SH-SY5Y (cell line): ENCODE data around the gene LRRC18.

Experiments used
- GATA2 ChIP-seq: IDR thresholded peaks from 2 replicates; pipeline ENCODE4 v1.6.1; 2011; ENCODE audit warnings: mild to moderate bottlenecking, low read depth, low read length
- GATA3 ChIP-seq: IDR thresholded peaks from 2 replicates; pipeline ENCODE4 v1.6.1; 2011; ENCODE audit warnings: low read depth, mild to moderate bottlenecking, low read length, moderate library complexity

The LRRC18 gene

DNA sequence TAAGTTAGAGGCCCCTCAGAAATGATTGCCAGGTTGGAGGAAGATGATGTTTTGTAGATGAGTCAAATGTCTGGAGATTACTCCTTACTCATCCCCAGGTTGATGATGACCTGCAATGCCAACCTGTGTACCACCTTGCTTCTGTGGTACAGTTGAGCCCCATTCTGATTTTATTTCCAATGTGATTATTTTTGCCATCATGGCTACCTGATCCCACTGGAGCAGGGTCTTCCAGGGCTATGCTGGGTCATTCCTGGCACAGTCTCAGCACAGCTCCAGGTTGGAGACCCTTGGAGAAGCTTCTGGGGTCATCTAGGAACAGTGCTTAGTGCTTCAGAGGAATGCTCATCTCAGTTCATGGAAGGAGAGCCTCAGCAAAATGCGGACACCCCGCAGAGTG lies 34.3 kb downstream of the LRRC18 start:
- TF ChIP-seq GATA3 (no peak), GATA2 (no peak)

DNA sequence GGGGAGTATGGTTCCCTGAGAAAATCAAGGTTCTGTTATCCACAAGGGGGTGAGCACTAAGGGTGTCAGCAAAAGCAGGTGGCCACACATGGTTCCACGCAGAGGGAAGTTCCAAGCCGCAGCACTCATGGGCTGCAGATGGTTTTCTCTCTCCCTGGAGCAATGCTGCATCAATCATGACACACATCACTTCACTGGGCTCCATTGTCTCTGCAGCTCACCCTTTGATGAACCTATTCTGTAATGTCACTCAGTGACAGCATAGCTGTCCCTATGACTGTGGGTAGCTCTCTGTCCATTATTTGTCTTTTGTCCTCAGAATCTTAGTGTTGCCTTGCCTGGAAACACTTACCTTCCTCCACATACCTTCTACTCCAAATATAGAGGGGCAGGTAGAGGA lies 34.8 kb downstream of the LRRC18 start:
- TF ChIP-seq GATA2, result no peak
- no peak for TF ChIP-seq GATA3

DNA sequence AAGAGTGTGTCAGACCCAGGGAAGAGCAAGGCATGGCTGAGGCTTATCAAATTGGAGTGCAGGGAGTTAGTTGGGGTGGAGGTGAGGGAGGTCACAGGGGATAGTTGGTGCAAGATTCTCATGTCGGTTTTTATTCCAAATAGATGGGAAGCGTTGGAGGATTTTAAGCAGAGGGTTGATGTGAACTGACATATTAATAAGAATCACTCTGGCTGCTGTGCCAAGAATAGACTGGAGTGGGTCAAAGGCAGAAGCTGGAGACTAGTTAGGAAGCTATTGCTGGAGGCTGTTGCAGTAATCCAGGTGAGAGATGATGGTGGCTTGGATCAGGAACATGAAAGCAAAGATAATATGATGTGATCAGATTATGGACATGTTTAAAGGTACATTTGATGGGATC lies 36.5 kb downstream of the LRRC18 start:
- no peak for TF ChIP-seq GATA3
- TF ChIP-seq GATA2, result no peak

DNA sequence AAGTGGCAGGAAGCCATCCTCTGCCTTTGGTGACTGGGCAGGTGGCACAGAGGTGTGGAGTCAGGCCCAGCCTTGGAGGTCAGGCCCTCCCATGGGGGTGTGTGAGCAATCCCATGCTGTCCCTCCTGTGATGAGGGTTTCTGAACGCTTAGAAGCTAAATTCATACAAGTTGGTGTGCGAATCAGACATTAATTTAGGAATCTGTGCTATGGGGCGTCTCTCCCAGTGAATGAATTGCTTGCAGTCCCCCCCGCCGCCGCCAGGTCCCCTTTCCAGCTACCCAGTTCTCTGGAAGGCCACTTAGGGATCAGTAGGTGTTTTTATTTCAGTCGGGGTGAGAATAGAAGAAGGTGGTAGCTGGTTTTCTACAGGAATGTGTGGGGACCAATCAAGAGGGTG lies 37.5 kb downstream of the LRRC18 start:
- TF ChIP-seq GATA2 (no peak), GATA3 (no peak)

DNA sequence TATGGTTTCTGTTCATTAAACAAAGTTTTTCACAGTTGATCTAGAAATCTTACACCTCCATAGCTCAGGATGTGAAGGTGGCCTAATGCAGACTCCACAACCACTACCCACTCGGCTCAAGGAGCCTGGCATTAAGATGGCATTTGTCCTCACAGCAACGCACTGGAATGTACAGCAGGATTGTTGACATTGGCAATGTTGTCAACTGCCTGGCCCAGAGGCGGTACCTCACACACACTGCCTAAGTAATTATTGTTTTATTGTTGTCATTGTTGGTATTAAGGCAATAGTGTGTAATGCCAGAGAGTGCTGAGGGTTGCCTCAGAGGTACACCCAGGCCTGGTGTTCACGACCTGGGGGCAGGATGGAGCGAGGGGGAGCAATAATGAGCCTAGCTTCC lies 38.3 kb downstream of the LRRC18 start:
- no peak for TF ChIP-seq GATA2
- no peak for TF ChIP-seq GATA3

DNA sequence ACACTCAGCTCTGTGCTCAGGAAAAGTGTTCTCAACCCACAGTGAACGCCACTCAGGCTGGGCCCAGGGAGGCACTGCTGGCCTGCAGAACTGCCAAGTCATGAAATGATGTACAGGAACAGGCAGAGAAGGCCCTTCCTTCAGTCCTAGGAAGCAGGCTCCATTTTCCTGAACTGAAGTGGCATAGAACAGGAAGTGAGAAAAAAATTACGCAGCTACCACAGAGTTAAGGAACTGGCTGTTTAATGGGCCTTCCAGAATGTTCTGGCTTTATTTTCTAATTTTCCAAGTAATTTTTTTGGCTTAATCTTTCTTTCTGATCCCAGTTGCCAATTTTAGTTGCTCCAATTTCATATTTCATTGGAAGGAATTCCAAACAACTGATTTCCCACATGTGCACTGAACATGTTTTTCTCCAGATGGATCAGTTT lies 39.3 kb downstream of the LRRC18 start:
- TF ChIP-seq GATA2, result no peak
- no peak for TF ChIP-seq GATA3

DNA sequence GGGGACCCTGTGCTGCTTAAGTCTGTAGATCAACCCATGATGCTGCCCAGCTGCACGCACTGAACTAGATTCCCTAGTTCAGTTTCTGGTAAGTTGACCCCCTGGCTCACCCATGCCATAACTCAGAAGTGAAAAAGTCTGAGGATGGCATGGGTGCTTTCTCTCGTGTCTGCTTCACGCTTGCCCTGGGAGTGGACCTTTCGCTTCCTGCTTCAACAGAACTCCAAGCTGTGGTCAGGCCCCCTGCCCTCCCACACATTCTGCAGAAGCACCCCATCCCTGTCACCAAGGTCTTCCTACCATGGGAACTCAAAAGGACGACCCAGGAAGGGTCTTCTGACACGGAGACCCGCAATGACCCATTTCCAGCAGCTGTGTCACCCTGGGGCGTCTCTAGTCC lies 39.9 kb downstream of the LRRC18 start:
- TF ChIP-seq GATA3 (no peak), GATA2 (no peak)

DNA sequence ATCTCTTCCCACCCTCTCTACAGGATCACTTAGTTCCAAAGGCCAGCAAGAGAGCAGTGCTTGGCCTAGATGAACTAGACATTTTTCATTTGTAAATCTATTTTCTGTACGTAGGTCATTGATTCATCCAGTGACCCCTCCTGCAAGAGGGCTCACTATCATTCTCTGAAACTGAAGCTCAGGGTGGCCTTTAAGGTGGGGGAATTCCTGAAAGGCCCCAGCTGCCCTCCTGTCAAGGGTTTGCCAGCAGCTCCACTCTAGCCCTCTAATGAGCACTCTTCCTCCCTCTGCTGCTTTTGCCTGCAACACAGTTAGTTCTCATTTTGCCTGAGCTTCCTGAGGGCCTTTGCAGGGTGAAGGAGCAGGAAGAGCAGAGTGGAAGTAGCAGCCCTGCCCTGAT lies 41.2 kb downstream of the LRRC18 start:
- no peak for TF ChIP-seq GATA3
- no peak for TF ChIP-seq GATA2

DNA sequence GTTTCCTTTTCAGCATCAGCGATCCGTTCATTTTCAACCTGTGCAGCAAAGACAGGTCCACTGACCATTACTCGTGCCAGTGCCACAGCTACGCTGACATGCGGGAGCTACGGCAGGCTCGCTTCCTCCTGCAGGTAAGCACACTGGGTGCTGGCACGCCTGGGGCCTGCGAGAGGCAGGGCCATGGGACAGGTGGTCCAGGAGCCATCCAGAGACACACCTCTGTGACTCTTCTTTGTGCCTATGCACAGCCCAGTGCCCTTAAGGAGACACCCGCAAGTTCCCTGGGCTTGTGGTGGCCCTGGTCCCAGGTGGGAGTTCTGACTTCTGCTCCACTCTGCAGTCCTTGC lies 42.2 kb downstream of the LRRC18 start:
- no peak for TF ChIP-seq GATA2
- no peak for TF ChIP-seq GATA3

DNA sequence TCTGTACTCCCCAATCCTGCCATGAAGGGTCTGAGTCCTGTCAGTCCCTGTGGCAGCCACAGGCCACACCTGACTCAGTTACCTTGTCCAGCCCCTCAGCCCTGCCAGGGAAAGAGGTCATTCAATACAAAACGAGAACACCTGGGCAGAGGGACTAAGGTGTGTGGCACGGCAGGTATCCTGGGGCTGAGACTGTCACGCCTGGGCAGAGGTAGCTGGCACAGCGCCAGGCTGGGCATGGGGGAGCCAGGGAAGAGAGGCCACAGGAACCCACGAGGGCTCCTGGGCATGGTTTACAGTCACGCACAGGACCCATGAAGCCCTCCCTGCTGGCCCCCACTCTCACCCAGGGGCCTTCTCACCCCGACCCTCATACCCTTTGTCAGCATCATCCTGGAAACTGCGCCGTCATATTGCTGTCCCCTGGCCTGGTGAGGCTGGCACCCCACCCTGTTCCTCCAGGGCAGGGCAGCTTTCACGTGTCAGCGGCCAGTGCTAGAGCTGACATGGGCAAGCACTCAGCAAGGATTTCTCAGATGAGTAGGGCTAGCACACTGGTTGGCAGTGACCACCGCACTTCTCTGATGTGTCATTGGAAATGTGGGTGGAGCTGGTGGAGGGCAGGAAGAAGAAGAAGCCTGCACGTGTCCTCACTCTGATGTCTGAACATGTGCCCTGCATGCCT lies 42.7 kb downstream of the LRRC18 start:
- TF ChIP-seq GATA3 (no peak), GATA2 (no peak)

DNA sequence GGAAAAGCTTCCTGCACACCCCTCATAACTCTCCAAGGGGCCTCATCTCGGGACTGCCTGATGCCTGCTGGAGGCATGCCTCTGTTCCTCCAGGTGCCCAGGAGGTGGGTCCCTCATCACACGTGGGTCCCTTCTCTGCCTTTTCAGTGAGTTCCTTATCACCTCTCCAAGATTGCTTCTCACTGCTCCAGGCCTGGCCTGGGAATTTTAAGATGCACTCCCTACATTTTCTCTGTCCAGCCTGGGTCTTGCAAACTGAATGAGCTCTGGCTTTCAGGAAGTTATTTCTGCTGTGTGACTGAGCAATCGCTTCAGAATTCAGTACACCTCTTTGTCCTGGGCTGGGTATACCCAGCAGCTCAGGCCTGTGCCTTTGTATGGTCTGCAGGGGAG lies 43.8 kb downstream of the LRRC18 start:
- no peak for TF ChIP-seq GATA3
- no peak for TF ChIP-seq GATA2

DNA sequence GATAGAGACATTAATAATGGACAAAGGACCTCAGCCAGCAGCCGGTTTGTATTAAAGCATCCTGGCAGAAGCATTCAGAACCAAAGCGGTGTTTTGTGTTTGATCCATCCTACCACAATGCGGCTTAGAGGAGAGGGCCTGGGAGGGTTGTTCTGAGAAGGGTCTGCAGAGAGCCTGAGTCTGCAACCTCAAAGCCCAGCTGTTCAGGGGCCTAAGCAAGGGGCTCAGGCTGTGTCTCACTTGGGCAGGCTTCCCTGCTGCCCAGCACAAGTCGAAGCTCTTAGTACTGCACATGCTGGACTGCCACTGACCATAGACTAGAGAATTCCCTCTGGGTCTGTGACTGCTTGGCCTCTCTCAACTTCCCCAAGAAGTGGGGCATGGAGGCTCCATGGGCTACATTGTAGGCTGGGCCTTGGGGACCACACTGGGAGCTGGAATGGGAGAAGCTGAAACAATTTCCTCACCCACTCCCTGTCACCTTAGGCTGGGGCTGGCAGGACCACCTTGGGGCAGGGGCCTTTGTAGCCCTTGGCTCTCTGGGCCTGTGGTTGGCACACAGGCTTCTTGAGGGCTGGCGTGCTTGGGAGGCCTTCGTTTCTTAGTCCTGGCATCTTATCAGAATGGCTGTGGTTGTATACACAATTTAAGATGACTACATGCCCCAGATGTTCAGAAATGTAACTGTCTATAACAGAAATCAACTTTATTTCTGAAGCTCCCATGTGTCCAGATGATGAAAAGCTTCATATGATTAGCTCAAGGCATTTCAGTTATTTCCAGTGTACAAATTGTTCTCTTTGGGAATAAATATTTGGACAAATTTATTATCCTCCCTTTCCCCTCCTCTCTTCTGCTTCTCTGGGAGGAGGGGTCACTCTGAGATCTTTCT lies 44.5 kb downstream of the LRRC18 start:
- no peak for TF ChIP-seq GATA2
- no peak for TF ChIP-seq GATA3

DNA sequence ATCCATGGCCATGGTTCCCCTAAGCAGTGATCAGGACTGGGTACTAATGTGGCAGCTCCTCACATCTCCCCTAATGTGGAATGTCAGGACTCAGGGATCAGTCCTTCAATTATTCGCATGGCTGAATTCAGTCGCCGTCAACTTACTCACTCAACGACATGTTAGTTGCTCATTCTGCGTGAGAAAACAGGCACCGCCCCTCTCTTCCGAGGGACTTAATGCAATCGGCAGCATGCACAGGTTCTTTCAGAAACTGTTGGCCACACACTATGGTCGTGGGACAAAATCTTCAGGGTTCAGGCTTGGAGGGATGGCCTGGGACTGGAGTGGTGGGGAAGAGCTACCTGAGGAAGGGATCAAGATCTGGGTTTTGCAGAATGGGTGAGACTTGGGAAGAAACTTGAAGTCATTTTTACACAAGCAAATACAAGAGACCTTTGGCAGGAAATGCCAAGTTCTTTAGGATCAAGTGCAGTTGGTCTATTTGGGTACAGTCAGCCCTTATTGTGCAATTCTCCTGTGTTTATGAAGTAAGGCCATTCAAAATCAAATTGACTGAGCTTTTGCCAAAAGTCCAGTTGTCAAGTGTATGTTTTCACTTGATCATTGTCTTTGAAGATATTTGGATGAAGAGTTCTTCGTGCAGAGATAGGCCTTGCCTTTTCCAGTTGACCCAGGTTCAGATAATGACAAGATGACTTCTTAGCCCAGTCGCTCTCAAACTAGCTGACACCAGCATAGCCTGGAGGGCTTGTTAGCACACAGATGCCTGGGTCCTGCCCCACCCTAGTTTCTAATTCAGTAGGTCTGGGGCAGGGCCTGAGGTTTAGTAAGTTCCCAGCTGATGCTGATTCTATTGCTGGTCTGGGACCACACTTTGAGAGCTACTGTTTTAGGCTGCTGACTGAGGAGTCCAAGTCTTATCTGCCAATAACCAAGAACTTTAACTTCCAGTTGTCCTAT lies 48.5 kb downstream of the LRRC18 start:
- no peak for TF ChIP-seq GATA3
- no peak for TF ChIP-seq GATA2

DNA sequence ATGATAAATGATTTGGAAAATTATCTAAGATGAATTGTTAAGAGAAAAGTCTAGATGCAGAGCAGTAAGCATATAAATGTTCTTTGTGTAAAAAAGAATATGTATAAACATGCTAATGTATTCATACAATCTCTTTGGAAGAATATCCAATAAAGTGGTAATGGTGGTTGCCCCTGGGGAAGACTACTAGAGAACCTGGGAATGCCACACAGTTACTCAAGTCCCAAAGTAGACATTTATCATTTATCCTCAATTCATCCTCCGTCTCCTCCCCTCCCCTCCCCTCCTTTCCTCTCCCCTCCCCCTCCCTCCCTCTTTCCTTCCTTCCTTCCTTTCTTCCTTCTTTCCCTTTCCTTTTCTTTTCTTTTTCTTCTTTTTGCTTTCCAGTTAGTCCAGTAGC lies 51.7 kb downstream of the LRRC18 start:
- no peak for TF ChIP-seq GATA2
- no peak for TF ChIP-seq GATA3

DNA sequence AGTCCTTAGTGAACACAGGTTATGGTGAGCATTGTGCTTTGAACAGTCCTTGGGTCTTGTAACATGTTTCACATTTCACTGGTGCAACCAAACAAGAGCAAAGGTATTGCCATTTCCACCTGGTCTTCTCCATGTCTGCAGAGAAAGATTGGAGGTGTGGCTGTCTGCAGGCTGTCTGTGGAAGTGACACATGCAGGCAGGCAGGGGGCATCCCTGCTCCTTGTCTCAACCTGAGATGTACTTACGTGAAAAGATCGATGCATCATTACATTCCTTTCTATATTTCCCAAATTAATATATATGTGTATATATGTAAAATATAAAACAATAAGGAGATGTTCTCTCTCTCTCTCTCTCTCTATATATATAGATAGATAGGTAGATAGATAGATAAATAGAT lies 54.3 kb downstream of the LRRC18 start:
- no peak for TF ChIP-seq GATA3
- no peak for TF ChIP-seq GATA2
